Lower lobe of right lung (tissue), 2 donors: Measurements from ENCODE around the gene GRIA1. TPM values are rescaled to one million over a fixed set of nuclear protein-coding genes. Genes with fewer than 3 reads are reported as not detected.

Experiments used
- ATAC-seq, 2 donors: fragments of 200-7000 bp; cut with Tn5 transposase; one replicate each; pipeline ENCODE4 v1.9.1; 2020 to 2022; ENCODE audit warnings: mild to moderate bottlenecking in 2 of 2, moderate library complexity in 2 of 2
- DNase-seq: peaks from one replicate; pipeline ENCODE4 v3.0.0-alpha.2; 2020
- H3K27ac ChIP-seq: fragments of 200-600 bp; one replicate; pipeline ENCODE4 v1.8.0; 2022
- H3K27me3 ChIP-seq: fragments of 200-600 bp; one replicate; pipeline ENCODE4 v1.8.0; 2022; ENCODE audit warnings: low read depth
- H3K36me3 ChIP-seq: fragments of 200-600 bp; one replicate; pipeline ENCODE4 v1.8.0; 2022; ENCODE audit warnings: mild to moderate bottlenecking
- H3K4me1 ChIP-seq: fragments of 200-600 bp; one replicate; pipeline ENCODE4 v1.8.0; 2022
- H3K4me3 ChIP-seq: fragments of 200-600 bp; one replicate; pipeline ENCODE4 v1.8.0; 2022; ENCODE audit warnings: mild to moderate bottlenecking
- H3K9me3 ChIP-seq: fragments of 200-600 bp; one replicate; pipeline ENCODE4 v1.8.0; 2022
- CTCF ChIP-seq: fragments of 200-600 bp; IDR thresholded peaks from one replicate; pipeline ENCODE4 v1.8.0; 2022; ENCODE audit warnings: antibody characterized with exemption, mild to moderate bottlenecking
- intact Hi-C: fragments of 100-400 bp; cut with DNase I; formaldehyde crosslinking; loops from one replicate; pipeline ENCODE4 v1.11.0; 2022
- total RNA-seq: library from RNA; stranded (reverse); fragmentation: NEBNext Ultra II Directional; extraction: Animal tissue kit (Norgen Biotek cat#: 25700); gene quantifications from one replicate; pipeline ENCODE4 v1.2.1, GENCODE V29; 2021
- donor health status: DM: no; HTN: yes; CAD: no; lungs with severe emphysema.

The GRIA1 gene
- total RNA-seq, 1 donor from 2014 or later = 10.3 TPM

GRCh38 chr5:153543959-153544470 is 53.5 kb downstream of the GRIA1 start:
- intact Hi-C loops = no loop called here
- Histone ChIP-seq H3K27me3 (no peaks in the 10 kb centered on the region), H3K9me3 (no peaks in the 10 kb centered on the region), H3K27ac (no peak overlapping the region), H3K4me3 (no peak overlapping the region), H3K36me3 (no peaks in the 10 kb centered on the region), H3K4me1 (no peaks in the 10 kb centered on the region)
- DNase-seq (no peak), ATAC-seq (no peak)
- TF ChIP-seq CTCF = no peak

- Histone ChIP-seq H3K4me3 (no peak overlapping the region), H3K27me3 (no peaks in the 10 kb centered on the region), H3K9me3 (no peaks in the 10 kb centered on the region), H3K36me3 (no peaks in the 10 kb centered on the region), H3K4me1 (no peaks in the 10 kb centered on the region), H3K27ac (no peak overlapping the region)
- intact Hi-C loops = no loop called here
- ATAC-seq = no peak
- TF ChIP-seq CTCF = no peak
- no peak for DNase-seq
These were observed 54.2 kb downstream of the GRIA1 start for GRCh38 chr5:153544706-153545105.

- ATAC-seq (no peak), DNase-seq (no peak)
- Histone ChIP-seq H3K9me3 (no peaks in the 10 kb centered on the region), H3K4me1 (peaks cover under 1% of the 10 kb centered on the region), H3K36me3 (no peaks in the 10 kb centered on the region), H3K27me3 (no peaks in the 10 kb centered on the region), H3K27ac (no peak overlapping the region), H3K4me3 (no peak overlapping the region)
- intact Hi-C loops = no loop called here
- TF ChIP-seq CTCF = no peak
These were observed 56.1 kb downstream of the GRIA1 start for GRCh38 chr5:153546566-153546965.

DNA sequence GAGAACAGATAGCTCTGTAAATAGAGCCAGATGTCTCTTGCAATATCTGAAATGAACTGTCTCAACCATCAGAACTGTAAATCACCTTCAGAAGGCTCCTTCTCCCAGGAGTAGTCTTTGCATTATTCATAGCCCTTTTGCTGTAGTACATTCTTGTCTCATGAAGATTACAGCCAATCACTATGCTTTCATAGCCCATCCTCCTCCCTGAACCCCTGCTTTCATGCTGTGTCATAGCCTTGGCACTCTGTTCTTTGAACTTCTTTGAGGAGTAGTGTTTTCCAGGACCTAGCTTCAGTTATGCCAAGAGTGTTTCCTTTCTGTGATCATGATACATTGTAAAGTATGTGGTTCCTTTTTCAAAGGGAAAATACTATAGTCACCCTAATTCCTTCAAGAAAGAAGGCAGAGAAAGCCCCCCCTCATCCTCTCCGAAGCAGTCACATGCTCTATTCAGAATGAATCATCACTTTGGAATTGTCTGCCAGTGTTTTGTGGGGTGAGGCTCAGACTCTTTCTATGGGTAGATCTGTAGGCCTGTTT is 61.1 kb downstream of the GRIA1 start:
- Histone ChIP-seq H3K9me3 (no peaks in the 10 kb centered on the region), H3K4me1 (peaks cover 10% of the 10 kb centered on the region), H3K4me3 (no peak overlapping the region), H3K27ac (no peak overlapping the region), H3K27me3 (no peaks in the 10 kb centered on the region), H3K36me3 (no peaks in the 10 kb centered on the region)
- TF ChIP-seq CTCF = no peak
- DNase-seq (no peak), ATAC-seq (peak; percentile 44 to 63)
- intact Hi-C loops = no loop called here

DNA sequence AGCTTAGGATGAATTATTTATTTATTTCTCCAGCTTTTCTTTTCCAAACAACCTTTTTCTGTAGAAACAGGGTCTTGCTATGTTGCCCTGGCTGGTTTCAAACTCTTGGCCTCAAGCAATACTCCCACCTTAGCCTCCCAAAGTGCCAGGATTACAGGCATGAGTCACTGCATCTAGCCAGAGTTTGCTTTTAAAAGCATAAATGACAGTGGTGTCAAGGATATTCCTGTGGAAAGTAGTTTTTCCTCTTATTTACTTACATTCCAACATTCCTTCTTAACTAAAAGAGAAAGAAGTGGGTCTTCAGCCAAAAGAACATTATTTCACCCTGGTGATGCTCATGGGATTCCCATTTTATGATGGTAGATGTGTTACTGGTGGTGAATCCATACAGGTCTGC is 62.4 kb downstream of the GRIA1 start:
- intact Hi-C loops = no loop called here
- H3K27ac ChIP-seq = no peak overlapping the region
- peaks cover 10% of the 10 kb centered on the region for H3K4me1 ChIP-seq
- no peak for TF ChIP-seq CTCF
- no peaks in the 10 kb centered on the region for H3K27me3 ChIP-seq
- H3K36me3 ChIP-seq = no peaks in the 10 kb centered on the region
- ATAC-seq (no peak), DNase-seq (no peak)
- no peak overlapping the region for H3K4me3 ChIP-seq
- no peaks in the 10 kb centered on the region for H3K9me3 ChIP-seq
